ACHN (cell line): ENCODE data around the gene GRXCR1.

Experiments used
- DNase-seq: peaks from one replicate; pipeline ENCODE4 v3.0.0-alpha.2; 2015
- in situ Hi-C: cut with HindIII; loops from 2 replicates; pipeline ENCODE4 v1.10.0; 2017; ENCODE audit warnings: low sequenced_read_pairs, low pct_ligation_motif_present, low pct_unique_long_range_greater_than_20kb

The GRXCR1 gene

GRCh38 chr4:42917296-42917695, 24.8 kb downstream of the GRXCR1 start:
- in situ Hi-C loops = no loop called here
- no peak for DNase-seq

GRCh38 chr4:42923431-42923830, 30.9 kb downstream of the GRXCR1 start:
- DNase-seq = no peak
- in situ Hi-C loops = no loop called here

GRCh38 chr4:42925921-42926320, 33.4 kb downstream of the GRXCR1 start:
- in situ Hi-C loops = no loop called here
- DNase-seq = no peak

GRCh38 chr4:42927946-42928345, 35.4 kb downstream of the GRXCR1 start:
- no peak for DNase-seq

GRCh38 chr4:42928582-42928981, 36.1 kb downstream of the GRXCR1 start:
- no peak for DNase-seq
- in situ Hi-C loops = no loop called here

More at GRCh38 chr4:42927946-42928345, 35.4 kb downstream of the GRXCR1 start:
- in situ Hi-C loops = no loop called here

GRCh38 chr4:42942216-42942615, 49.7 kb downstream of the GRXCR1 start:
- in situ Hi-C loops = no loop called here

GRCh38 chr4:42945874-42946273, 53.4 kb downstream of the GRXCR1 start:
- in situ Hi-C loops = no loop called here
- no peak for DNase-seq

More at GRCh38 chr4:42942216-42942615, 49.7 kb downstream of the GRXCR1 start:
- no peak for DNase-seq

- DNase-seq = no peak
- in situ Hi-C loops = no loop called here
Measured at GRCh38 chr4:42953321-42953720, 60.8 kb downstream of the GRXCR1 start.

- no peak for DNase-seq
- in situ Hi-C loops = no loop called here
Measured at GRCh38 chr4:42954963-42955669, 62.6 kb downstream of the GRXCR1 start.

GRCh38 chr4:42955746-42956505, 63.4 kb downstream of the GRXCR1 start:
- no peak for DNase-seq
- in situ Hi-C loops = no loop called here

GRCh38 chr4:42965326-42965725, 72.8 kb downstream of the GRXCR1 start:
- DNase-seq = peak; percentile 4
- in situ Hi-C loops = no loop called here

GRCh38 chr4:42985976-42986375, 93.5 kb downstream of the GRXCR1 start:
- no peak for DNase-seq
- in situ Hi-C loops = no loop called here

- DNase-seq = peak; percentile 24
- in situ Hi-C loops = no loop called here
Measured at GRCh38 chr4:42995343-42995944, 102.9 kb downstream of the GRXCR1 start.

GRCh38 chr4:43008793-43009192, 116.3 kb downstream of the GRXCR1 start:
- no peak for DNase-seq

GRCh38 chr4:43014256-43014655, 121.7 kb downstream of the GRXCR1 start:
- DNase-seq = no peak
- in situ Hi-C loops = no loop called here

More at GRCh38 chr4:43008793-43009192, 116.3 kb downstream of the GRXCR1 start:
- in situ Hi-C loops = no loop called here

GRCh38 chr4:43041632-43042031, 149.1 kb downstream of the GRXCR1 start:
- no peak for DNase-seq
- in situ Hi-C loops = no loop called here

GRCh38 chr4:43047058-43047457, 154.5 kb downstream of the GRXCR1 start:
- DNase-seq = no peak
- in situ Hi-C loops = no loop called here

- in situ Hi-C loops = no loop called here
Measured at GRCh38 chr4:43048570-43048969, 156.1 kb downstream of the GRXCR1 start.

GRCh38 chr4:43049326-43049725, 156.8 kb downstream of the GRXCR1 start:
- no peak for DNase-seq
- in situ Hi-C loops = no loop called here

More at GRCh38 chr4:43048570-43048969, 156.1 kb downstream of the GRXCR1 start:
- DNase-seq = no peak
